Peyer's patch (tissue), 4 donors: ENCODE measurements around the gene PLEKHM3. TPM values are rescaled to one million over a fixed set of nuclear protein-coding genes. Genes with fewer than 3 reads are reported as not detected.

Experiments used
- DNase-seq, 3 donors: peaks; one replicate each; pipeline ENCODE4 v3.0.0-alpha.2; 2017 to 2019
- H3K27ac ChIP-seq, 4 donors: fragments of 200-600 bp; sonication (generic); one replicate each; pipeline ENCODE4 v1.5.1; 2016 to 2019
- H3K27me3 ChIP-seq, 2 donors: fragments of 200-600 bp; sonication (generic); one replicate each; pipeline ENCODE4 v1.5.1; 2019
- H3K36me3 ChIP-seq, 3 donors: fragments of 200-600 bp; sonication (generic); one replicate each; pipeline ENCODE4 v1.5.1; 2016 to 2019
- H3K4me1 ChIP-seq, 4 donors: fragments of 200-600 bp; sonication (generic); one replicate each; pipeline ENCODE4 v1.5.1; 2016 to 2019
- H3K4me3 ChIP-seq, 4 donors: fragments of 200-600 bp; sonication (generic); 1 replicate in 3 of 4; 2 replicates in 1 of 4; pipeline ENCODE4 v1.5.1; 2016 to 2019; ENCODE audit warnings: mild to moderate bottlenecking in 1 of 4
- H3K9me3 ChIP-seq, 4 donors: fragments of 200-600 bp; sonication (generic); one replicate each; pipeline ENCODE4 v1.5.1; 2016 to 2019; ENCODE audit warnings: mild to moderate bottlenecking in 1 of 4
- POLR2A ChIP-seq, 2 donors: fragments of 450-650 bp; IDR thresholded peaks; one replicate each; pipeline ENCODE4 v1.5.1; 2017; ENCODE audit warnings: antibody characterized with exemption in 2 of 2, mild to moderate bottlenecking in 2 of 2, moderate library complexity in 2 of 2
- total RNA-seq, 4 donors: library from RNA; depleted of rRNA; stranded (reverse); fragments of >200 nt; gene quantifications; one replicate each; pipeline ENCODE4 v1.1.0, GENCODE V29; 2016
- TF ChIP-seq, protein P1 (sequence below), 6 experiments: fragments of 450-650 bp in 4 of 6; fragments of 200-600 bp in 2 of 6; sonication (generic) in 1 of 6; IDR thresholded peaks; one replicate each; pipeline ENCODE4 v1.5.1; 2017 to 2019; ENCODE audit warnings: antibody characterized with exemption in 6 of 6, mild to moderate bottlenecking in 3 of 6, moderate library complexity in 1 of 6

The PLEKHM3 gene
- total RNA-seq, 4 donors from 2014 or later, result 14.4 to 45.4 (median 22.7) TPM

DNA sequence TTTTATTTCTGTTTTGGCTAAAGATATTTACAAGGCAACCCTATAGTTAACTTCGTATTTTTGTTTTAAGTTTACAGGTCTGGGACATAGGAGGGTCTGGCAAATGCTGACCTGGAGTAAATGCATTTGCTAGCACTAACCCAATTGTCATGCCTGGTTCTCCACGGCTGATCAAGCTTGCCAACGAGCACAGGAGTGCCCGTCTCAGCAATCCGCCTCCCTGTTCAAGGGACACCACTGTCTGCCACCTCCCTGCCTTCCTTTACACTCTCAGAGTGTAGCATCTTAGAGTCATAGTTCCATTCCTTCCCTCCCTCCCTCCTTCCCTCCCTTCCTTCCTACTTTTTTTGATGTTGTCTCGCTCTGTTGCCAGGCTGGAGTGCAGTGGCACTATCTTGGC is 104.6 kb downstream of the PLEKHM3 start:
- TF ChIP-seq POLR2A (IDR thresholded peaks at IDR 0.05), result no peak
- TF ChIP-seq, protein P1, sequence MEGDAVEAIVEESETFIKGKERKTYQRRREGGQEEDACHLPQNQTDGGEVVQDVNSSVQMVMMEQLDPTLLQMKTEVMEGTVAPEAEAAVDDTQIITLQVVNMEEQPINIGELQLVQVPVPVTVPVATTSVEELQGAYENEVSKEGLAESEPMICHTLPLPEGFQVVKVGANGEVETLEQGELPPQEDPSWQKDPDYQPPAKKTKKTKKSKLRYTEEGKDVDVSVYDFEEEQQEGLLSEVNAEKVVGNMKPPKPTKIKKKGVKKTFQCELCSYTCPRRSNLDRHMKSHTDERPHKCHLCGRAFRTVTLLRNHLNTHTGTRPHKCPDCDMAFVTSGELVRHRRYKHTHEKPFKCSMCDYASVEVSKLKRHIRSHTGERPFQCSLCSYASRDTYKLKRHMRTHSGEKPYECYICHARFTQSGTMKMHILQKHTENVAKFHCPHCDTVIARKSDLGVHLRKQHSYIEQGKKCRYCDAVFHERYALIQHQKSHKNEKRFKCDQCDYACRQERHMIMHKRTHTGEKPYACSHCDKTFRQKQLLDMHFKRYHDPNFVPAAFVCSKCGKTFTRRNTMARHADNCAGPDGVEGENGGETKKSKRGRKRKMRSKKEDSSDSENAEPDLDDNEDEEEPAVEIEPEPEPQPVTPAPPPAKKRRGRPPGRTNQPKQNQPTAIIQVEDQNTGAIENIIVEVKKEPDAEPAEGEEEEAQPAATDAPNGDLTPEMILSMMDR (IDR thresholded peaks at IDR 0.05), result no peak
- no peaks in the 10 kb centered on the region for H3K9me3 ChIP-seq
- H3K36me3 ChIP-seq, result no peaks in the 10 kb centered on the region
- DNase-seq, result no peak
- no peaks in the 10 kb centered on the region for H3K4me1 ChIP-seq
- no peak overlapping the region for H3K27ac ChIP-seq
- H3K4me3 ChIP-seq, result no peak overlapping the region
- H3K27me3 ChIP-seq, result no peaks in the 10 kb centered on the region

GRCh38 chr2:207920321-207920720 is 105.0 kb downstream of the PLEKHM3 start:
- Histone ChIP-seq H3K36me3 (no peaks in the 10 kb centered on the region), H3K27me3 (no peaks in the 10 kb centered on the region), H3K9me3 (no peaks in the 10 kb centered on the region), H3K4me1 (no peaks in the 10 kb centered on the region), H3K27ac (no peak overlapping the region), H3K4me3 (no peak overlapping the region)
- TF ChIP-seq, protein P1 (IDR thresholded peaks at IDR 0.05), result no peak
- TF ChIP-seq POLR2A (IDR thresholded peaks at IDR 0.05), result no peak
- DNase-seq, result no peak

- no peak overlapping the region for H3K27ac ChIP-seq
- no peaks in the 10 kb centered on the region for H3K36me3 ChIP-seq
- H3K9me3 ChIP-seq, result no peaks in the 10 kb centered on the region
- no peaks in the 10 kb centered on the region for H3K27me3 ChIP-seq
- TF ChIP-seq, protein P1 (IDR thresholded peaks at IDR 0.05), result no peak
- DNase-seq, result no peak
- H3K4me3 ChIP-seq, result no peak overlapping the region
- H3K4me1 ChIP-seq, result no peaks in the 10 kb centered on the region
Measured at GRCh38 chr2:207919164-207919919, 106.0 kb downstream of the PLEKHM3 start.

DNA sequence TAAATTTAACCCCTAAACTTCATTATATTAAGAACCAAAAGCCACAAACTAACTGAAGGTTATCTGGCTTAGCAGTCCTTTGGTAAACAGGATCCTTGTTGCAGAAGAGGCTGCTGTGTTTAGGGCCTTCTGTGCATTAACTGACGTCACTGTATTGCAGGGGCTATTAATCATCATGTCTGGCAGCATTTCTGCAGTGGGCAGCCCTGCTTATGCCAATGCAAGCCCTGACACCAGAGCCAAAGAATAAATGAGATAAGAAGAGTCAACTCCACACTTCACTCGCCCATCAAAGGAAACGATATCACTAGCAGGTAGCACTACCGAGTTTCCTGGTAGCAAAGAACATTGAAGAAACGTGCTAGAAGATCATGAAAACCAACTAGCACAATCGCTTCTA is 110.6 kb downstream of the PLEKHM3 start:
- Histone ChIP-seq H3K4me3 (no peak overlapping the region), H3K36me3 (no peaks in the 10 kb centered on the region), H3K27ac (no peak overlapping the region), H3K9me3 (no peaks in the 10 kb centered on the region), H3K27me3 (no peaks in the 10 kb centered on the region), H3K4me1 (no peaks in the 10 kb centered on the region)
- TF ChIP-seq, protein P1 (IDR thresholded peaks at IDR 0.05), result no peak
- no peak for TF ChIP-seq POLR2A (IDR thresholded peaks at IDR 0.05)
- DNase-seq, result no peak

GRCh38 chr2:207913772-207914358 is 111.5 kb downstream of the PLEKHM3 start:
- no peaks in the 10 kb centered on the region for H3K9me3 ChIP-seq
- TF ChIP-seq POLR2A (IDR thresholded peaks at IDR 0.05), result no peak
- TF ChIP-seq, protein P1 (IDR thresholded peaks at IDR 0.05), result no peak
- no peaks in the 10 kb centered on the region for H3K27me3 ChIP-seq
- no peak overlapping the region for H3K4me3 ChIP-seq
- DNase-seq, result no peak
- no peaks in the 10 kb centered on the region for H3K4me1 ChIP-seq
- H3K36me3 ChIP-seq, result no peaks in the 10 kb centered on the region
- no peak overlapping the region for H3K27ac ChIP-seq
